ENCODE measurements around the gene SELENOO. TPM values are rescaled to one million over a fixed set of nuclear protein-coding genes. Genes with fewer than 3 reads are reported as not detected.

SELENOO gene
- total and polyA plus RNA-seq, 2 of the 13 experiments (the other 11 are each of a cell fraction or from before 2014, with no cell fraction given): 14.4 to 19.0 TPM

DNA sequence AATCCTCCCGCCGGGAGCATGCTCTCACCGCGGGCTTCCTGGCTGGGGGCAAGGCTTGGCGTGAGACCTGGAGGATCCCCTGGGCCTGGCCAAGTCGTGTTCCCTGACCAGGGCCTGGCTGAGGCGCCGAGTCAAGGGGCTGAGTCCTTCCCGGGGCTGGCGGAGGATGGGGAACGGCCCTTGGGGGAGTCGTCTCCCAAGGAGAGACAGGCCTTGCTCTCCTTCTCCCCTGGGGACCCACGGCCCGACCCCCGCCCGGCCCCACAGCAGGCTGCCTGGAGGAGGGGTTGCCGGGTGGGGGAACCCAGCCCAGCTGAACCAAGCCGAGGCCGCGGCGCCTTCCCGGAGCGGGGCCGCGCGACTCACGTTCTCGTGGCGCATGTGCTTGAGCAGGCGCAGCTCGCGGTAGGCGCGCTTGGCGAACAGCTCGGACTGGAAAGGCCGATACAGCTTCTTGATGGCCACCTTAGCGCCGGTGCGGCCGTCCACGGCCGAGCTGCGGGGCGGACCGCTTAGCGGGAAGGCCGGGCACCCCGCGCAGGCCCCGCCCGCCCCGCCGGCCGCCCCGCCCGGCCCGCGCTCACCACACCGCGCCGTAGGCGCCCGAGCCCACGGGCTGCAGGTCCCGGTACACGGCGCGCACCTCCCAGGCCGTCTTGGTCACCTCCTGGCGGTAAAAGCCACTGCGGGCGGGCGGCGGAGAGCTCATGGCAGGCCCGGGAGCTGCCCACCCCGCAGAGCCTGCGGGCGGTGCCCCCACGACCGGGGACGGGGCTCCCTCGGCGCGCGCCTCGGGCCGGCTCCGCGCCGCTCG is 60.2 kb downstream of the SELENOO start (continued):
- TF ChIP-seq, protein P1, sequence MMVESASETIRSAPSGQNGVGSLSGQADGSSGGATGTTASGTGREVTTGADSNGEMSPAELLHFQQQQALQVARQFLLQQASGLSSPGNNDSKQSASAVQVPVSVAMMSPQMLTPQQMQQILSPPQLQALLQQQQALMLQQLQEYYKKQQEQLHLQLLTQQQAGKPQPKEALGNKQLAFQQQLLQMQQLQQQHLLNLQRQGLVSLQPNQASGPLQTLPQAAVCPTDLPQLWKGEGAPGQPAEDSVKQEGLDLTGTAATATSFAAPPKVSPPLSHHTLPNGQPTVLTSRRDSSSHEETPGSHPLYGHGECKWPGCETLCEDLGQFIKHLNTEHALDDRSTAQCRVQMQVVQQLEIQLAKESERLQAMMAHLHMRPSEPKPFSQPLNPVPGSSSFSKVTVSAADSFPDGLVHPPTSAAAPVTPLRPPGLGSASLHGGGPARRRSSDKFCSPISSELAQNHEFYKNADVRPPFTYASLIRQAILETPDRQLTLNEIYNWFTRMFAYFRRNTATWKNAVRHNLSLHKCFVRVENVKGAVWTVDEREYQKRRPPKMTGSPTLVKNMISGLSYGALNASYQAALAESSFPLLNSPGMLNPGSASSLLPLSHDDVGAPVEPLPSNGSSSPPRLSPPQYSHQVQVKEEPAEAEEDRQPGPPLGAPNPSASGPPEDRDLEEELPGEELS (CRISPR knock-in tag; IDR thresholded peaks at IDR 0.05): no peak
- TF ChIP-seq, protein P2, sequence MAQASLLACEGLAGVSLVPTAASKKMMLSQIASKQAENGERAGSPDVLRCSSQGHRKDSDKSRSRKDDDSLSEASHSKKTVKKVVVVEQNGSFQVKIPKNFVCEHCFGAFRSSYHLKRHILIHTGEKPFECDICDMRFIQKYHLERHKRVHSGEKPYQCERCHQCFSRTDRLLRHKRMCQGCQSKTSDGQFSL (CRISPR knock-in tag; IDR thresholded peaks at IDR 0.05): no peak
- no peak for TF ChIP-seq ZSCAN31 (CRISPR knock-in tag; IDR thresholded peaks at IDR 0.05; ENCODE audit: low read depth)
- TF ChIP-seq RNF2 (conservative IDR thresholded peaks at IDR 0.05; ENCODE audit: low read depth): peak; percentile 54; the same call in 1 of the 2 replicates
- TF ChIP-seq HDAC2 (CRISPR knock-in tag; IDR thresholded peaks at IDR 0.05): 0 out of 2 replicates have a peak, but pooled peaks have one; percentile 15
- no peak for TF ChIP-seq ADNP (CRISPR knock-in tag; IDR thresholded peaks at IDR 0.05)
- no peak for TF ChIP-seq NFE2L1 (CRISPR knock-in tag; IDR thresholded peaks at IDR 0.05; ENCODE audit: borderline replicate concordance)
- no peak for TF ChIP-seq RFXANK (CRISPR knock-in tag; IDR thresholded peaks at IDR 0.05)
- TF ChIP-seq, protein P3, sequence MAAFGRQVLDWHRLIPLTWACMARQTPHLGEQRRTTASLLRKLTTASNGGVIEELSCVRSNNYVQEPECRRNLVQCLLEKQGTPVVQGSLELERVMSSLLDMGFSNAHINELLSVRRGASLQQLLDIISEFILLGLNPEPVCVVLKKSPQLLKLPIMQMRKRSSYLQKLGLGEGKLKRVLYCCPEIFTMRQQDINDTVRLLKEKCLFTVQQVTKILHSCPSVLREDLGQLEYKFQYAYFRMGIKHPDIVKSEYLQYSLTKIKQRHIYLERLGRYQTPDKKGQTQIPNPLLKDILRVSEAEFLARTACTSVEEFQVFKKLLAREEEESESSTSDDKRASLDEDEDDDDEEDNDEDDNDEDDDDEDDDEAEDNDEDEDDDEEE (CRISPR knock-in tag; IDR thresholded peaks at IDR 0.05): no peak
- TF ChIP-seq GPN1 (CRISPR knock-in tag; IDR thresholded peaks at IDR 0.05; ENCODE audit: borderline replicate concordance): no peak
- TF ChIP-seq AKAP8 (CRISPR knock-in tag; IDR thresholded peaks at IDR 0.05): no peak
- no peak for TF ChIP-seq POLR2AphosphoS2 (IDR thresholded peaks at IDR 0.05; ENCODE audit: low read depth, low read length)
- TF ChIP-seq FOXP1 (IDR thresholded peaks at IDR 0.05): no peak
- TF ChIP-seq FOXP1 (CRISPR knock-in tag; IDR thresholded peaks at IDR 0.05): no peak
- TF ChIP-seq, protein P4, sequence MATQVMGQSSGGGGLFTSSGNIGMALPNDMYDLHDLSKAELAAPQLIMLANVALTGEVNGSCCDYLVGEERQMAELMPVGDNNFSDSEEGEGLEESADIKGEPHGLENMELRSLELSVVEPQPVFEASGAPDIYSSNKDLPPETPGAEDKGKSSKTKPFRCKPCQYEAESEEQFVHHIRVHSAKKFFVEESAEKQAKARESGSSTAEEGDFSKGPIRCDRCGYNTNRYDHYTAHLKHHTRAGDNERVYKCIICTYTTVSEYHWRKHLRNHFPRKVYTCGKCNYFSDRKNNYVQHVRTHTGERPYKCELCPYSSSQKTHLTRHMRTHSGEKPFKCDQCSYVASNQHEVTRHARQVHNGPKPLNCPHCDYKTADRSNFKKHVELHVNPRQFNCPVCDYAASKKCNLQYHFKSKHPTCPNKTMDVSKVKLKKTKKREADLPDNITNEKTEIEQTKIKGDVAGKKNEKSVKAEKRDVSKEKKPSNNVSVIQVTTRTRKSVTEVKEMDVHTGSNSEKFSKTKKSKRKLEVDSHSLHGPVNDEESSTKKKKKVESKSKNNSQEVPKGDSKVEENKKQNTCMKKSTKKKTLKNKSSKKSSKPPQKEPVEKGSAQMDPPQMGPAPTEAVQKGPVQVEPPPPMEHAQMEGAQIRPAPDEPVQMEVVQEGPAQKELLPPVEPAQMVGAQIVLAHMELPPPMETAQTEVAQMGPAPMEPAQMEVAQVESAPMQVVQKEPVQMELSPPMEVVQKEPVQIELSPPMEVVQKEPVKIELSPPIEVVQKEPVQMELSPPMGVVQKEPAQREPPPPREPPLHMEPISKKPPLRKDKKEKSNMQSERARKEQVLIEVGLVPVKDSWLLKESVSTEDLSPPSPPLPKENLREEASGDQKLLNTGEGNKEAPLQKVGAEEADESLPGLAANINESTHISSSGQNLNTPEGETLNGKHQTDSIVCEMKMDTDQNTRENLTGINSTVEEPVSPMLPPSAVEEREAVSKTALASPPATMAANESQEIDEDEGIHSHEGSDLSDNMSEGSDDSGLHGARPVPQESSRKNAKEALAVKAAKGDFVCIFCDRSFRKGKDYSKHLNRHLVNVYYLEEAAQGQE (IDR thresholded peaks at IDR 0.05; ENCODE audit: borderline replicate concordance in 1 of 2, low read depth in 1 of 2, low read length in 2 of 2): no peak
- TF ChIP-seq, protein P5, sequence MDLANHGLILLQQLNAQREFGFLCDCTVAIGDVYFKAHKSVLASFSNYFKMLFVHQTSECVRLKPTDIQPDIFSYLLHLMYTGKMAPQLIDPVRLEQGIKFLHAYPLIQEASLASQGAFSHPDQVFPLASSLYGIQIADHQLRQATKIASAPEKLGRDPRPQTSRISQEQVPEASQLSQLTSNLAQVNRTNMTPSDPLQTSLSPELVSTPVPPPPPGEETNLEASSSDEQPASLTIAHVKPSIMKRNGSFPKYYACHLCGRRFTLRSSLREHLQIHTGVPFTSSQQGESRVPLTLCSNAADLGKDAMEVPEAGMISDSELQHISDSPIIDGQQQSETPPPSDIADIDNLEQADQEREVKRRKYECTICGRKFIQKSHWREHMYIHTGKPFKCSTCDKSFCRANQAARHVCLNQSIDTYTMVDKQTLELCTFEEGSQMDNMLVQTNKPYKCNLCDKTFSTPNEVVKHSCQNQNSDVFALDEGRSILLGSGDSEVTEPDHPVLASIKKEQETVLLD (CRISPR knock-in tag; IDR thresholded peaks at IDR 0.05; ENCODE audit: low read depth): 0 out of 2 replicates have a peak, but pooled peaks have one; percentile 14
- TF ChIP-seq ATF7-NPFF (CRISPR knock-in tag; IDR thresholded peaks at IDR 0.05; ENCODE audit: low read depth): peak; percentile 41; the same call in 1 of the 2 replicates
- TF ChIP-seq MAZ (IDR thresholded peaks at IDR 0.05; ENCODE audit: borderline replicate concordance, low read depth, low read length): no peak
- peak; percentile 41; the same call in 1 of the 2 replicates for TF ChIP-seq MAZ (CRISPR knock-in tag; IDR thresholded peaks at IDR 0.05; ENCODE audit: low read depth)
- TF ChIP-seq SMYD3 (CRISPR knock-in tag; IDR thresholded peaks at IDR 0.05): no peak
- no peak for TF ChIP-seq HNF4A (CRISPR knock-in tag; IDR thresholded peaks at IDR 0.05)
- no peak for TF ChIP-seq ZFP36L2 (CRISPR knock-in tag; IDR thresholded peaks at IDR 0.05)

All from HepG2 (cell line).